ENCODE results near the gene IL2RG. TPM values are rescaled to one million over a fixed set of nuclear protein-coding genes. Genes with fewer than 3 reads are reported as not detected.

Gene IL2RG
- total and polyA plus RNA-seq, 7 donors, result 1.7 to 90.1 (median 11.2) TPM; not detected in 1

- Histone ChIP-seq H3K4me1 (no peaks in the 10 kb centered on the region), H3K4me3 (no peak overlapping the region), H3K27me3 (no peaks in the 10 kb centered on the region), H3K36me3 (no peaks in the 10 kb centered on the region), H3K27ac (no peak overlapping the region), H3K9me3 (no peaks in the 10 kb centered on the region)
- intact Hi-C loops (cut with DNase I), result no loop called here
- no peak for DNase-seq
- WGBS, 2 donors, result 74 to 79% methylated on average over 3 of the region's 3 CpGs
- TF ChIP-seq POLR2A (IDR thresholded peaks at IDR 0.05), result no peak
- no peak for TF ChIP-seq CTCF (IDR thresholded peaks at IDR 0.05)
- TF ChIP-seq POLR2AphosphoS5 (IDR thresholded peaks at IDR 0.05), result no peak
- TF ChIP-seq EP300 (IDR thresholded peaks at IDR 0.05), result no peak
Measured at GRCh38 chrX:71154641-71155040, 43.3 kb upstream of the IL2RG start.

- no peak for TF ChIP-seq POLR2A (IDR thresholded peaks at IDR 0.05)
- no peak for TF ChIP-seq CTCF (IDR thresholded peaks at IDR 0.05)
- TF ChIP-seq POLR2AphosphoS5 (IDR thresholded peaks at IDR 0.05), result no peak
- no peak for TF ChIP-seq EP300 (IDR thresholded peaks at IDR 0.05)
- Histone ChIP-seq H3K4me3 (no peak overlapping the region), H3K36me3 (no peaks in the 10 kb centered on the region), H3K27ac (no peak overlapping the region), H3K27me3 (no peaks in the 10 kb centered on the region), H3K9me3 (no peaks in the 10 kb centered on the region), H3K4me1 (no peaks in the 10 kb centered on the region)
- WGBS, 2 donors, result 92 to 94% methylated on average over 7 of the region's 7 CpGs
- intact Hi-C loops (cut with DNase I), result no loop called here
- DNase-seq, result no peak
Measured at GRCh38 chrX:71154196-71154595, 42.8 kb upstream of the IL2RG start.

GRCh38 chrX:71151366-71151765 is 40.0 kb upstream of the IL2RG start:
- intact Hi-C loops (cut with DNase I), result no loop called here
- H3K36me3 ChIP-seq, result no peaks in the 10 kb centered on the region
- H3K4me3 ChIP-seq, result no peak overlapping the region
- 78 to 85% methylated on average over 7 of the region's 7 CpGs for WGBS, 2 donors
- H3K27ac ChIP-seq, result no peak overlapping the region
- no peak for DNase-seq
- TF ChIP-seq POLR2A (IDR thresholded peaks at IDR 0.05) (no peak), EP300 (IDR thresholded peaks at IDR 0.05) (no peak), POLR2AphosphoS5 (IDR thresholded peaks at IDR 0.05) (no peak), CTCF (IDR thresholded peaks at IDR 0.05) (no peak)
- H3K4me1 ChIP-seq, result peaks cover 0 to 6% (median 0%) of the 10 kb centered on the region in 4 donors
- no peaks in the 10 kb centered on the region for H3K9me3 ChIP-seq
- no peaks in the 10 kb centered on the region for H3K27me3 ChIP-seq

- H3K36me3 ChIP-seq, result no peaks in the 10 kb centered on the region
- TF ChIP-seq POLR2AphosphoS5 (IDR thresholded peaks at IDR 0.05) (no peak), EP300 (IDR thresholded peaks at IDR 0.05) (no peak), POLR2A (IDR thresholded peaks at IDR 0.05) (no peak), CTCF (IDR thresholded peaks at IDR 0.05) (no peak)
- no peak overlapping the region for H3K27ac ChIP-seq
- DNase-seq, result no peak
- H3K4me1 ChIP-seq, result peaks cover 0 to 29% (median 19%) of the 10 kb centered on the region in 4 donors
- WGBS, 2 donors, result 89 to 91% methylated on average over 8 of the region's 8 CpGs
- no peaks in the 10 kb centered on the region for H3K27me3 ChIP-seq
- no peak overlapping the region for H3K4me3 ChIP-seq
- H3K9me3 ChIP-seq, result no peaks in the 10 kb centered on the region
- intact Hi-C loops (cut with DNase I), result no loop called here
Measured at GRCh38 chrX:71148278-71148663, 36.9 kb upstream of the IL2RG start.

Data from sigmoid colon (tissue), 7 donors.